Omental fat pad (tissue), 4 donors: Measurements from ENCODE around the gene VMP1. TPM values are rescaled to one million over a fixed set of nuclear protein-coding genes. Genes with fewer than 3 reads are reported as not detected.

Experiments
- ATAC-seq: fragments of 150-250 bp; one replicate; pipeline ENCODE4 v1.9.1; 2016; ENCODE audit warnings: mild to moderate bottlenecking, moderate library complexity; ENCODE audit not compliant: low FRiP score
- DNase-seq: peaks from one replicate; pipeline ENCODE4 v3.0.0-alpha.2; 2019; ENCODE audit warnings: low spot score
- total RNA-seq, 4 donors: library from RNA; depleted of rRNA; stranded (reverse); fragments of >200 nt; gene quantifications; one replicate each; pipeline ENCODE4 v1.1.0, GENCODE V29; 2016
- TF ChIP-seq, protein P1 (sequence below), 3 donors: fragments of 450-650 bp; IDR thresholded peaks; one replicate each; pipeline ENCODE4 v1.5.1; 2016 to 2017; ENCODE audit warnings: antibody characterized with exemption in 3 of 3, mild to moderate bottlenecking in 3 of 3, moderate library complexity in 2 of 3

Gene VMP1
- 100 to 1,000 TPM; 169 to 476 (median 278) TPM for total RNA-seq

GRCh38 chr17:59707149-59707970, at the start of gene VMP1, which contains the start of gene PTRH2:
TSS of gene VMP1 (plus strand) at chr17:59707654. CDS start at chr17:59731447, 23,793 bp downstream.
TSS of gene PTRH2 (minus strand) at chr17:59707430. CDS start at chr17:59697978, 9,452 bp downstream.
- peak; percentile 99 for ATAC-seq

GRCh38 chr17:59666235-59666634, 41.2 kb upstream of the VMP1 start:
- ATAC-seq, result no peak
- TF ChIP-seq, protein P1, sequence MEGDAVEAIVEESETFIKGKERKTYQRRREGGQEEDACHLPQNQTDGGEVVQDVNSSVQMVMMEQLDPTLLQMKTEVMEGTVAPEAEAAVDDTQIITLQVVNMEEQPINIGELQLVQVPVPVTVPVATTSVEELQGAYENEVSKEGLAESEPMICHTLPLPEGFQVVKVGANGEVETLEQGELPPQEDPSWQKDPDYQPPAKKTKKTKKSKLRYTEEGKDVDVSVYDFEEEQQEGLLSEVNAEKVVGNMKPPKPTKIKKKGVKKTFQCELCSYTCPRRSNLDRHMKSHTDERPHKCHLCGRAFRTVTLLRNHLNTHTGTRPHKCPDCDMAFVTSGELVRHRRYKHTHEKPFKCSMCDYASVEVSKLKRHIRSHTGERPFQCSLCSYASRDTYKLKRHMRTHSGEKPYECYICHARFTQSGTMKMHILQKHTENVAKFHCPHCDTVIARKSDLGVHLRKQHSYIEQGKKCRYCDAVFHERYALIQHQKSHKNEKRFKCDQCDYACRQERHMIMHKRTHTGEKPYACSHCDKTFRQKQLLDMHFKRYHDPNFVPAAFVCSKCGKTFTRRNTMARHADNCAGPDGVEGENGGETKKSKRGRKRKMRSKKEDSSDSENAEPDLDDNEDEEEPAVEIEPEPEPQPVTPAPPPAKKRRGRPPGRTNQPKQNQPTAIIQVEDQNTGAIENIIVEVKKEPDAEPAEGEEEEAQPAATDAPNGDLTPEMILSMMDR (IDR thresholded peaks at IDR 0.05), result no peak
- no peak for DNase-seq

More at GRCh38 chr17:59707149-59707970, at the start of gene VMP1, which contains the start of gene PTRH2:
- peak; percentile 87 for DNase-seq
- TF ChIP-seq, protein P1 (IDR thresholded peaks at IDR 0.05), result no peak

- ATAC-seq, result no peak
- no peak for DNase-seq
- TF ChIP-seq, protein P1 (IDR thresholded peaks at IDR 0.05), result no peak
Observed at GRCh38 chr17:59668816-59669215, 38.6 kb upstream of the VMP1 start.

DNA sequence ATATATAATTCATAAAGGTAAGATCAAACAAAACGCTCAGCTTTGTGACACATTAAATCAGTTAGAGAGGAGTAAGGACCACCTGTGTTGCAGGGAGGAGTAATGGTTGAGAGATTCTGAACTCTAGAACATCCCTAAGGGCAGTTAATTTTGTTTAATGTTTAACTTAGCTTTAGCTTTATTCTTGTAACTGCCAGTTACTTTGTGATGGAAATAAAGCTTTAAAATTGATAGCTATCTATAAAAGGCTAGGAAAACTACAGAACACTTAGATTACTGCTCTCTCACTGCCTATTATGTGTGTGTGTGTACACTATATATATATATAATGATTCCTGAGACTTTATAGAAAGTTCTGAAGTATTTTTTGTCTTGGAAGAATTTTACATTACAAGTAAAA, 38.0 kb upstream of the VMP1 start:
- no peak for DNase-seq
- no peak for ATAC-seq
- TF ChIP-seq, protein P1 (IDR thresholded peaks at IDR 0.05), result no peak

DNA sequence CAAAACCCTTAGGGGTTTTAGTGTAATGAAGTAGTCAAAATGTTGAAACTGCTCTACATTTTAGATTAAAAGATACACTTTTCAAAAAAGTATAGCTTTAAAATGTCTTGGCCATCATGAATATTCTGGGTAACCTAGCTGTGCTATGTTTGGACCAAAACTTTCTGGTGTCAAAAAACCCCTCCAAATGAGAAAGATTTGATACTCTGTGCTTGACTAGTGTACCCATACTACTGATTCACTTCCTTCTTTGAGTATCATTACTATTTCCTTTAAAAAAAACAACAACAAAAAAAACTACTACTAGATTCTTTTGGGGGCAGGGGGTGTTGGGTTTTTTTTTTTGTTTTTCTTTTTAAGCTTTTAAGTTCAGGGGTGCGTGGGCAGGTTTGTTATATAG, 37.5 kb upstream of the VMP1 start:
- TF ChIP-seq, protein P1 (IDR thresholded peaks at IDR 0.05), result no peak
- ATAC-seq, result no peak
- DNase-seq, result no peak

DNA sequence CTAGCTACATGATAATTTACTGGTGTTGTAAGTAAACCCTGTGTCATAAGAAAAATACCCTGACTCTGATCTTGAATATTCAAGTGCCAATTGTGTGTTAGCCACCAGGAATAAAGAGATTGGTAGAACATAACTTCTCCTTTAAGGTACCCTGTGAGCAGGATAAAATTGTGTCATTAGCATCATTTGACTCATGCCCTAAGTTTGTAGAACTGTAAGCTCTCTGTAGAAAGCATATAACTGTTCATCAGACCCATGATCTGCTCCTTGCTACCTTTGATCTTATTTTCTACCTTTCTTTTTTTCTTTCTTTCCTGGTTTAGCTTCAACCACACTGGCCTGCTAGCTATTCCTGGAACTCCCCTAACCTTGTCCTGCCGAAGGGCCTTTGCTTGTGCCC, 36.1 kb upstream of the VMP1 start:
- DNase-seq, result no peak
- TF ChIP-seq, protein P1 (IDR thresholded peaks at IDR 0.05), result no peak
- ATAC-seq, result no peak

- TF ChIP-seq, protein P1 (IDR thresholded peaks at IDR 0.05), result no peak
- DNase-seq, result no peak
- ATAC-seq, result no peak
Observed at GRCh38 chr17:59675231-59675630, 32.2 kb upstream of the VMP1 start.
